ENCODE measurements around the gene MRPL34.
A peak's percentile ranks its signal among the peaks of the same experiment; 100 is the strongest.
"Not testable (repeated sequence)": the region's sequence is repeated elsewhere in the genome, so short reads cannot be mapped to it uniquely, and the experiment has no call there.

The MRPL34 gene

GRCh38 chr19:17305517-17306284, at the start of gene MRPL34:
MRPL34 (plus strand) TSS chr19:17305872; CDS start chr19:17305893, 21 bp downstream.
- peak; percentile 99 for DNase-seq (ENCODE audit: low read depth)

GRCh38 chr19:17256130-17256529, 49.5 kb upstream of the MRPL34 start:
- DNase-seq (ENCODE audit: low read depth) = no peak

- no peak for DNase-seq (ENCODE audit: low read depth)
Measured at GRCh38 chr19:17259118-17259780, 46.4 kb upstream of the MRPL34 start.

GRCh38 chr19:17259934-17260333, 45.7 kb upstream of the MRPL34 start:
- no peak for DNase-seq (ENCODE audit: low read depth)

GRCh38 chr19:17260842-17261325, 44.8 kb upstream of the MRPL34 start:
- DNase-seq (ENCODE audit: low read depth) = peak; percentile 85

GRCh38 chr19:17262557-17262956, 43.1 kb upstream of the MRPL34 start:
- DNase-seq (ENCODE audit: low read depth) = no peak

- no peak for DNase-seq (ENCODE audit: low read depth)
Measured at GRCh38 chr19:17263712-17264640, 41.7 kb upstream of the MRPL34 start.

GRCh38 chr19:17264641-17264979, 41.1 kb upstream of the MRPL34 start, which contains the start of gene USHBP1:
USHBP1 (minus strand) TSS chr19:17264745; CDS start chr19:17264299, 446 bp downstream.
- no peak for DNase-seq (ENCODE audit: low read depth)

GRCh38 chr19:17266026-17266425, 39.6 kb upstream of the MRPL34 start:
- DNase-seq (ENCODE audit: low read depth) = no peak

- DNase-seq (ENCODE audit: low read depth) = no peak
Measured at GRCh38 chr19:17266589-17266974, 39.1 kb upstream of the MRPL34 start.

GRCh38 chr19:17266975-17267788, 38.5 kb upstream of the MRPL34 start, which contains the start of gene BABAM1:
BABAM1 (plus strand) TSS chr19:17267443; CDS start chr19:17268807, 1,364 bp downstream.
- peak; percentile 99 for DNase-seq (ENCODE audit: low read depth)

- no peak for DNase-seq (ENCODE audit: low read depth)
Measured at GRCh38 chr19:17268754-17269153, 36.9 kb upstream of the MRPL34 start.

GRCh38 chr19:17274892-17275291, 30.8 kb upstream of the MRPL34 start:
- not testable (repeated sequence) for DNase-seq (ENCODE audit: low read depth)

GRCh38 chr19:17275441-17276175, 30.1 kb upstream of the MRPL34 start:
- no peak for DNase-seq (ENCODE audit: low read depth)

GRCh38 chr19:17279436-17279835, 26.2 kb upstream of the MRPL34 start:
- no peak for DNase-seq (ENCODE audit: low read depth)

GRCh38 chr19:17281391-17282304, 24.0 kb upstream of the MRPL34 start, which contains the start of gene ANKLE1:
ANKLE1 (plus strand) TSS chr19:17281901; CDS start chr19:17281921, 20 bp downstream.
- peak; percentile 31 for DNase-seq (ENCODE audit: low read depth)

GRCh38 chr19:17282488-17283125, 23.1 kb upstream of the MRPL34 start:
- peak; percentile 89 for DNase-seq (ENCODE audit: low read depth)

- DNase-seq (ENCODE audit: low read depth) = no peak
Measured at GRCh38 chr19:17283504-17283996, 22.1 kb upstream of the MRPL34 start.

Measured in ELR (cell line).